Left lung (tissue), 10 donors: ENCODE measurements around the gene IKBKE. TPM values are rescaled to one million over a fixed set of nuclear protein-coding genes. Genes with fewer than 3 reads are reported as not detected.

Experiments
- ATAC-seq: fragments of 200-7000 bp; cut with Tn5 transposase; one replicate; pipeline ENCODE4 v1.9.1; 2020; ENCODE audit warnings: moderate library complexity
- DNase-seq, 4 donors: peaks; one replicate each; pipeline ENCODE4 v3.0.0-alpha.2; 2013 to 2020
- H3K27ac ChIP-seq, 2 donors: fragments of 200-600 bp; sonication (generic) in 1 of 2; one replicate each; pipeline versions ENCODE4 v1.5.0 to v1.8.0; 2020 to 2021
- H3K27me3 ChIP-seq, 2 donors: fragments of 200-600 bp; sonication (generic) in 1 of 2; one replicate each; pipeline versions ENCODE4 v1.5.0 to v1.8.0; 2020 to 2021
- H3K36me3 ChIP-seq, 2 donors: fragments of 200-600 bp; sonication (generic) in 1 of 2; one replicate each; pipeline versions ENCODE4 v1.5.0 to v1.8.0; 2020 to 2021
- H3K4me1 ChIP-seq, 2 donors: fragments of 200-600 bp; one replicate each; pipeline ENCODE4 v1.8.0; 2021
- H3K4me3 ChIP-seq, 2 donors: fragments of 200-600 bp; sonication (generic) in 1 of 2; one replicate each; pipeline versions ENCODE4 v1.5.0 to v1.8.0; 2020 to 2021; ENCODE audit warnings: mild to moderate bottlenecking in 1 of 2
- H3K9me3 ChIP-seq, 2 donors: fragments of 200-600 bp; sonication (generic) in 1 of 2; one replicate each; pipeline versions ENCODE4 v1.5.0 to v1.8.0; 2020 to 2021
- CTCF ChIP-seq, 2 donors: fragments of 200-600 bp; sonication (generic) in 1 of 2; IDR thresholded peaks; one replicate each; pipeline versions ENCODE4 v1.5.0 to v1.8.0; 2021; ENCODE audit warnings: antibody characterized with exemption in 2 of 2
- intact Hi-C, 2 donors: fragments of 100-400 bp; cut with DNase I; formaldehyde crosslinking; loops; one replicate each; pipeline versions ENCODE4 v1.11.2 to v1.14.2; 2022
- microRNA-seq, 2 donors: library from miRNA; unstranded; fragments of <30 nt; microRNA quantifications; one replicate each; pipeline ENCODE4, GENCODE V29; 2019
- polyA plus RNA-seq, 6 donors: library from polyadenylated mRNA; unstranded; fragments of 120-200 nt; gene quantifications; one replicate each; pipeline ENCODE4 v1.2.1, GENCODE V29; 2013; ENCODE audit not compliant: insufficient read length in 6 of 6
- total RNA-seq, 2 donors: library from RNA; stranded (reverse); fragmentation: NEBNext Ultra II Directional; extraction: Animal tissue kit (Norgen Biotek cat#: 25700); gene quantifications; one replicate each; pipeline ENCODE4 v1.2.1, GENCODE V29; 2021
- donor health status: DM: no; HTN: yes; CAD: no.
- donor health status: DM: no; HTN: no; CAD: no.

The IKBKE gene
- total and polyA plus RNA-seq, 8 donors = 4.7 to 17.8 (median 7.8) TPM

GRCh38 chr1:206541236-206541833 is 71.1 kb downstream of the IKBKE start:
- ATAC-seq = no peak
- Histone ChIP-seq H3K27me3 (no peaks in the 10 kb centered on the region), H3K9me3 (no peaks in the 10 kb centered on the region), H3K27ac (peak overlapping the region; percentile 24 to 50), H3K4me1 (peaks cover 7 to 19% of the 10 kb centered on the region in 2 donors), H3K4me3 (no peak overlapping the region), H3K36me3 (no peaks in the 10 kb centered on the region)
- no peak for TF ChIP-seq CTCF (IDR thresholded peaks at IDR 0.05)
- intact Hi-C loops = no loop called here
- no peak for DNase-seq

DNA sequence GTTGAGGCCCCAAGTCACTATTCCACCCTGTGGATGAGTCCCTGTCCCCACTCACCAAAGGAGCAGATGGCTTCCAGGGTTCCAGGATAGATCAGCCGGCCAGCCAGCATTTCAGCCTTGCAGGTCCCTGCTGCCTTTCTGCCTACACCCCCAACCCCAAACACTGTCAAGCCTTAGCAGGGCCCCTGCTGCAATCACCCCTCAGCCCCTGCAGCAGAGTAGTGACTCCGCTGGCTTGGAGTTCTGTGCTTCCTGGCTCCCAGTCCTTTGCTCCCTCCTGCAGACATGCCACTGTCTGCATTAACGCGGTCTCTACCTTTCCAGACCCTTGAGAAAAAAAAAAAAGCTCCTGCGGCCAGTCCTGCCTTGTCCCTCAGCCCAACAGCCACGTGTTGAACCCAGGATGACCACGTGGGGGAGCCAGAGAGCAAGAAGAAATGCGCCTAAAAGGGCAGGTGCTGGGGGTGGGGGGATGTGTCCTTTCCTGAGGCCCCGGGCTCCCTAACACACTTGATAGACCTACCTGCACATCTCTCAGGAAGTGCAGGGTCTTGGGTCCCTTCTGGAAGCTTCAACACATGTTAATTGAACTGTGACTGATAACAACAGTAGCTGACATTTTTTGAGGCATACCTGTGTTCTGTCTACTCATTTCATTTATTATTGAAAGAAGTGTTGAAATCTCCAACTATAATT is 74.4 kb downstream of the IKBKE start:
- Histone ChIP-seq H3K4me1 (peaks cover 6 to 16% of the 10 kb centered on the region in 2 donors), H3K27me3 (no peaks in the 10 kb centered on the region), H3K9me3 (no peaks in the 10 kb centered on the region), H3K36me3 (no peaks in the 10 kb centered on the region), H3K27ac (no peak overlapping the region), H3K4me3 (no peak overlapping the region)
- ATAC-seq (peak; percentile 74), DNase-seq (peak in 3 of 4 donors; percentile 68 to 89 (median 72))
- peak; percentile 76 to 90 for TF ChIP-seq CTCF (IDR thresholded peaks at IDR 0.05)
- intact Hi-C loops = loop anchor here in 1 of 2 donors (5.0 kb wide), 1 partner anchor 38 kb away; no protein-coding TSS in a partner anchor

DNA sequence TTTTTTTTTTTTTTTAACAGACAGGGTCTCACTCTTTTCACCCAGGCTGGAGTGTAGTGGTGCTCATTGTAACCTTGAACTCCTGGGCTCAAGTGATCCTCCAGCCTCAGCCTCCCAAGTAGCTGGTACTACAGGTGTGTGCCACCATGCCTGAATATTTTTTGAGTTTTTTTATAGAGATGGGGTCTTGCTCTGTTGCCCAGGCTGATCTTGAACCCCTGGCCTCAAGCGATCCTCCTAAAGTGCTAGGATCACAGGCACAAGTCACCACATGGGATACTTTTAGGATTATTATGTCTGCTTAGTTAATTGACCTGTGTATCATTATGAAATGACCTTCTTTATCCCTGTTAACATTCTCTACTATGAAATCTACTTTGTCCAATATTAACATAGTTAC is 75.1 kb downstream of the IKBKE start:
- TF ChIP-seq CTCF (IDR thresholded peaks at IDR 0.05) = no peak
- Histone ChIP-seq H3K27ac (no peak overlapping the region), H3K9me3 (no peaks in the 10 kb centered on the region), H3K36me3 (no peaks in the 10 kb centered on the region), H3K4me3 (no peak overlapping the region), H3K4me1 (peaks cover under 1 to 9% of the 10 kb centered on the region in 2 donors), H3K27me3 (no peaks in the 10 kb centered on the region)
- intact Hi-C loops = loop anchor here in 1 of 2 donors (5.0 kb wide), 1 partner anchor 37 kb away; no protein-coding TSS in a partner anchor
- no peak for ATAC-seq
- no peak for DNase-seq

Small RNAs within 50 kb of the gene (microRNA-seq; reads per million reads assigned to microRNA genes)
- gene MIR6769B = 0.50 to 0.96 reads per million in 2 donors

Other genes with a start within 250 kb of the IKBKE start
- 10 to 100 TPM; 26.5 to 40.9 TPM for gene RASSF5, start 37.1 kb downstream of the IKBKE start, total RNA-seq
- gene RASSF5, start 37.1 kb downstream of the IKBKE start, polyA plus RNA-seq = 10 to 100 TPM in 5 of 6 donors, 1 to 10 TPM in 1; 5.8 to 12.1 (median 11.4) TPM
- 10 to 100 TPM; 37.5 to 39.5 TPM for gene EIF2D, start 142.0 kb downstream of the IKBKE start, total RNA-seq
- 100 to 1,000 TPM in 3 of 6 donors, 10 to 100 TPM in 3; 81.6 to 110 (median 97.8) TPM for gene EIF2D, start 142.0 kb downstream of the IKBKE start, polyA plus RNA-seq
- gene DYRK3, start 165.1 kb downstream of the IKBKE start, total RNA-seq = 10 to 100 TPM; 11.5 to 11.8 TPM
- gene DYRK3, start 165.1 kb downstream of the IKBKE start, polyA plus RNA-seq = 1 to 10 TPM; 6.1 to 9.9 (median 8.2) TPM
- gene MAPKAPK2, start 214.4 kb downstream of the IKBKE start, total RNA-seq = 100 to 1,000 TPM in 1 of 2 donors, 10 to 100 TPM in 1; 92.2 to 113 TPM
- gene MAPKAPK2, start 214.4 kb downstream of the IKBKE start, polyA plus RNA-seq = 10 to 100 TPM; 53.1 to 68.5 (median 59.3) TPM